Testis (tissue), 2 donors: ENCODE data around the gene IFITM1.

ENCODE experiments used
- POLR2A ChIP-seq: fragments of 450-650 bp; IDR thresholded peaks from one replicate; pipeline ENCODE4 v1.6.1; 2017; ENCODE audit warnings: antibody characterized with exemption, mild to moderate bottlenecking, moderate library complexity
- TF ChIP-seq, protein P1 (sequence below), 3 experiments: fragments of 450-650 bp in 2 of 3; fragments of 200-600 bp in 1 of 3; sonication (generic) in 1 of 3; IDR thresholded peaks; one replicate each; pipeline ENCODE4 v1.5.1; 2016 to 2019; ENCODE audit warnings: antibody characterized with exemption in 3 of 3, mild to moderate bottlenecking in 2 of 3, moderate library complexity in 1 of 3

DNA sequence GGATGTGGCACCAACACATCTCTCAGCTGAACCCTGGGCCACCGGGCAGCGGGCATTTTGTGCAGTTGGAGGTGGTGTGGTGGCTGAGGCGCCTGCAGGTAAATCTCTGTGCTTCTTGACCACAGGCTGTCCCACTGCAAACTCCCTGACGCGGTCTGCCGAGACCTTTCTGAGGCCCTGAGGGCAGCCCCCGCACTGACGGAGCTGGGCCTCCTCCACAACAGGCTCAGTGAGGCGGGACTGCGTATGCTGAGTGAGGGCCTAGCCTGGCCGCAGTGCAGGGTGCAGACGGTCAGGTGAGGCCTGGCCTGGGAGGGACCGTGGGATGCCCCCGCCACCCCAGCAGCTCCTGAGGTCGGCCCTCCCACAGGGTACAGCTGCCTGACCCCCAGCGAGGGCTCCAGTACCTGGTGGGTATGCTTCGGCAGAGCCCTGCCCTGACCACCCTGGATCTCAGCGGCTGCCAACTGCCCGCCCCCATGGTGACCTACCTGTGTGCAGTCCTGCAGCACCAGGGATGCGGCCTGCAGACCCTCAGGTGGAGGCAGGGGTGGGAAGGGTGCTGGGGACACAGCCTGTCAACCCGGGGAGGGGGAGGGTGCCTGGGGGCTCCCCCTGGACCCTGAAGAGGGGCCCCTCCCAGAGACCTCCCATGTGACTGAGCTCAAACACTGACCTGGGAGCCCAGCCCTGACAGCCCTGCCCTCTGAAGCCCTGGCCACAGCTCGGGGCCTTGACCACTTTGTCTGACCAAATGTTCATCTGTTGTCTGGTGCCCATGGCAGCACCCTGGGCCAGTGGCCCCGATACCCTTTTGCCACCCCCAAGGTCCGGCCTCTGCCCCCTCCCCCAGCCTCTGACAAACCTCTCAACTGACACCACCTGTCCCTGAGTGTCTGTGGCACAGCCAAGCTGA, 29.5 kb upstream of the IFITM1 start:
- TF ChIP-seq, protein P1, sequence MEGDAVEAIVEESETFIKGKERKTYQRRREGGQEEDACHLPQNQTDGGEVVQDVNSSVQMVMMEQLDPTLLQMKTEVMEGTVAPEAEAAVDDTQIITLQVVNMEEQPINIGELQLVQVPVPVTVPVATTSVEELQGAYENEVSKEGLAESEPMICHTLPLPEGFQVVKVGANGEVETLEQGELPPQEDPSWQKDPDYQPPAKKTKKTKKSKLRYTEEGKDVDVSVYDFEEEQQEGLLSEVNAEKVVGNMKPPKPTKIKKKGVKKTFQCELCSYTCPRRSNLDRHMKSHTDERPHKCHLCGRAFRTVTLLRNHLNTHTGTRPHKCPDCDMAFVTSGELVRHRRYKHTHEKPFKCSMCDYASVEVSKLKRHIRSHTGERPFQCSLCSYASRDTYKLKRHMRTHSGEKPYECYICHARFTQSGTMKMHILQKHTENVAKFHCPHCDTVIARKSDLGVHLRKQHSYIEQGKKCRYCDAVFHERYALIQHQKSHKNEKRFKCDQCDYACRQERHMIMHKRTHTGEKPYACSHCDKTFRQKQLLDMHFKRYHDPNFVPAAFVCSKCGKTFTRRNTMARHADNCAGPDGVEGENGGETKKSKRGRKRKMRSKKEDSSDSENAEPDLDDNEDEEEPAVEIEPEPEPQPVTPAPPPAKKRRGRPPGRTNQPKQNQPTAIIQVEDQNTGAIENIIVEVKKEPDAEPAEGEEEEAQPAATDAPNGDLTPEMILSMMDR (IDR thresholded peaks at IDR 0.05): no peak
- TF ChIP-seq POLR2A: no peak
